Stimulated activated CD4-positive, alpha-beta T cell treated with anti-CD3 and anti-CD28 coated beads, Interleukin-1b, Interleukin-23, amount 100 ng/mL, for 24 hours (primary cell): Measurements from ENCODE around the gene ADH4.
"Not testable (repeated sequence)": the region's sequence is repeated elsewhere in the genome, so short reads cannot be mapped to it uniquely, and the experiment has no call there.

Experiments
- DNase-seq, 4 experiments: peaks; one replicate each; pipeline ENCODE4 v3.0.0-alpha.2; 2020; ENCODE audit warnings: low read depth in 4 of 4, low spot score in 1 of 4

ADH4 gene

GRCh38 chr4:99144070-99144469 is at the start of gene ADH4:
Gene ADH4 (minus strand): TSS chr4:99144297. CDS start chr4:99144222, 75 bp downstream.
- DNase-seq: no peak

GRCh38 chr4:99190336-99190735 is 46.2 kb upstream of the ADH4 start:
- no peak for DNase-seq

GRCh38 chr4:99189900-99190299 is 45.8 kb upstream of the ADH4 start:
- DNase-seq: not testable (repeated sequence)

GRCh38 chr4:99186029-99186428 is 41.9 kb upstream of the ADH4 start:
- no peak for DNase-seq

GRCh38 chr4:99185581-99185980 is 41.5 kb upstream of the ADH4 start:
- no peak for DNase-seq

GRCh38 chr4:99180382-99181070 is 36.4 kb upstream of the ADH4 start:
- no peak for DNase-seq

- DNase-seq: no peak
These were observed 35.5 kb upstream of the ADH4 start for GRCh38 chr4:99179626-99180025.

GRCh38 chr4:99179178-99179577 is 35.1 kb upstream of the ADH4 start:
- no peak for DNase-seq

- no peak for DNase-seq
These were observed 22.4 kb upstream of the ADH4 start for GRCh38 chr4:99166544-99166943.

- no peak for DNase-seq
These were observed 21.9 kb upstream of the ADH4 start for GRCh38 chr4:99165978-99166377.

- DNase-seq: no peak
These were observed 17.4 kb upstream of the ADH4 start for GRCh38 chr4:99161373-99162099.

- no peak for DNase-seq
These were observed 15.6 kb upstream of the ADH4 start for GRCh38 chr4:99159699-99160098.

- no peak for DNase-seq
These were observed 13.4 kb upstream of the ADH4 start for GRCh38 chr4:99157478-99157935.

GRCh38 chr4:99156992-99157391 is 12.9 kb upstream of the ADH4 start:
- no peak for DNase-seq

GRCh38 chr4:99154658-99155342 is 10.7 kb upstream of the ADH4 start:
- DNase-seq: no peak

- no peak for DNase-seq
These were observed 7.9 kb upstream of the ADH4 start for GRCh38 chr4:99151995-99152394.

GRCh38 chr4:99151452-99151851 is 7.4 kb upstream of the ADH4 start:
- DNase-seq: no peak

- DNase-seq: no peak
These were observed 5.4 kb upstream of the ADH4 start for GRCh38 chr4:99149426-99150019.

GRCh38 chr4:99148550-99148949 is 4.5 kb upstream of the ADH4 start:
- no peak for DNase-seq

- DNase-seq: no peak
These were observed 490 bp upstream of the ADH4 start for GRCh38 chr4:99144587-99144986.

- DNase-seq: no peak
These were observed 7.8 kb downstream of the ADH4 start for GRCh38 chr4:99136329-99136728.
